Colonic mucosa (tissue), 4 donors: ENCODE data around the gene CAPN2. TPM values are rescaled to one million over a fixed set of nuclear protein-coding genes. Genes with fewer than 3 reads are reported as not detected.

Experiments
- DNase-seq: peaks from one replicate; pipeline ENCODE4 v3.0.0-alpha.2; 2020
- H3K27ac ChIP-seq: fragments of 200-600 bp; one replicate; pipeline ENCODE4 v1.8.0; 2021
- H3K27me3 ChIP-seq: fragments of 200-600 bp; one replicate; pipeline ENCODE4 v1.8.0; 2021
- H3K36me3 ChIP-seq: fragments of 200-600 bp; one replicate; pipeline ENCODE4 v1.8.0; 2021
- H3K4me1 ChIP-seq: fragments of 200-600 bp; one replicate; pipeline ENCODE4 v1.8.0; 2021; ENCODE audit warnings: mild to moderate bottlenecking
- H3K4me3 ChIP-seq: fragments of 200-600 bp; one replicate; pipeline ENCODE4 v1.8.0; 2021
- H3K9ac ChIP-seq, 2 donors: one replicate each; pipeline ENCODE4 v1.7.0; 2013; ENCODE audit warnings: control low read depth in 2 of 2, low read depth in 2 of 2, low read length in 2 of 2
- H3K9me3 ChIP-seq: fragments of 200-600 bp; one replicate; pipeline ENCODE4 v1.8.0; 2021
- intact Hi-C: fragments of 100-400 bp; cut with DNase I; formaldehyde crosslinking; loops from one replicate; pipeline ENCODE4 v1.14.1; 2022
- total RNA-seq, 2 donors: library from RNA; stranded (reverse); fragmentation: NEBNext Ultra II Directional in 1 of 2; extraction: Animal tissue kit (Norgen Biotek cat#: 25700) in 1 of 2; gene quantifications; one replicate each; pipeline ENCODE4 v1.2.1, GENCODE V29; 2021
- TF ChIP-seq, protein P1 (sequence below): fragments of 200-600 bp; IDR thresholded peaks from one replicate; pipeline ENCODE4 v1.8.0; 2022; ENCODE audit warnings: antibody characterized with exemption, mild to moderate bottlenecking
- donor health status: healthy.
- donor health status: DM: no; HTN: no; CAD: no.
- donor health status: DM: no; HTN: no; CAD: no.

The CAPN2 gene
- total RNA-seq, 2 donors from 2014 or later: 197 to 323 TPM

DNA sequence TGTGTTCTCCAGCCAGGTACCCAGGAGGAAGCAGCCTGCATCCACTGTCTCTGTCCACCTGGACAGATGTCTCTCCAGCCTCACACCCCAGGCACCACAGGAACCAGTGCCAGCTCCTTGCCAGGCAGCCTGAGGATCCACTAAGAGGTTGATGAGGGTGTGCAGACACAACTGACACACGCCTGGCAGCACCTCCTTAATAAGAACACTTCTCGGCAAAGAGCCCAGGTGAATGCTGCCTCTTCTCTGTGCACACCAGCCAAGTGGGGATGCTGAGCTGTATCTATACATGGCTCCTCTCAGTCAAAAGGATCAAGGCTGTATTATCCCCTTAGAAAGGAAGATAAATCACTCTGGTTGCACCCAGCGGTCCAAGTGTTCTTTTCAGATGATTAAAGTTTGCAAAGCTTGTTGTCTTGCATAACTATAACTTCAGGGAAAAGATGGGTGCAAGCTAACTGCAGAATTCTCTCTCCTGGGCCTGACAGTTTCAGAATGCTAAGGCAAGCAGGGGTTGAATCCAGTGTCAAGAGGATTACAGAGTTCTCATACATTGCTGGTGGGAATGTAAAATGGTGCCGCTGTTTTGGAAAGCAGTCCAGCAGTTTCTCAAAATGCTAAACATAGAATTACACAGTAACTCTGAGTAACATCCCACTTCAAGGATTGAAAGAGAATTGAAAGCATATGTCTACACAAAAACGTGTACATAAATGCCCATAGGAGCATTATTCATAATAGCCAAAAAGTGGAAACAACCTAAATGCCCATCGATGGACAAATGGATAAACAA, 43.1 kb upstream of the CAPN2 start:
- Histone ChIP-seq H3K9ac (no peak overlapping the region), H3K27ac (peak overlapping the region; percentile 50), H3K27me3 (no peaks in the 10 kb centered on the region), H3K9me3 (no peaks in the 10 kb centered on the region), H3K36me3 (no peaks in the 10 kb centered on the region), H3K4me1 (no peaks in the 10 kb centered on the region), H3K4me3 (no peak overlapping the region)
- no peak for DNase-seq
- TF ChIP-seq, protein P1, sequence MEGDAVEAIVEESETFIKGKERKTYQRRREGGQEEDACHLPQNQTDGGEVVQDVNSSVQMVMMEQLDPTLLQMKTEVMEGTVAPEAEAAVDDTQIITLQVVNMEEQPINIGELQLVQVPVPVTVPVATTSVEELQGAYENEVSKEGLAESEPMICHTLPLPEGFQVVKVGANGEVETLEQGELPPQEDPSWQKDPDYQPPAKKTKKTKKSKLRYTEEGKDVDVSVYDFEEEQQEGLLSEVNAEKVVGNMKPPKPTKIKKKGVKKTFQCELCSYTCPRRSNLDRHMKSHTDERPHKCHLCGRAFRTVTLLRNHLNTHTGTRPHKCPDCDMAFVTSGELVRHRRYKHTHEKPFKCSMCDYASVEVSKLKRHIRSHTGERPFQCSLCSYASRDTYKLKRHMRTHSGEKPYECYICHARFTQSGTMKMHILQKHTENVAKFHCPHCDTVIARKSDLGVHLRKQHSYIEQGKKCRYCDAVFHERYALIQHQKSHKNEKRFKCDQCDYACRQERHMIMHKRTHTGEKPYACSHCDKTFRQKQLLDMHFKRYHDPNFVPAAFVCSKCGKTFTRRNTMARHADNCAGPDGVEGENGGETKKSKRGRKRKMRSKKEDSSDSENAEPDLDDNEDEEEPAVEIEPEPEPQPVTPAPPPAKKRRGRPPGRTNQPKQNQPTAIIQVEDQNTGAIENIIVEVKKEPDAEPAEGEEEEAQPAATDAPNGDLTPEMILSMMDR: no peak
- intact Hi-C loops: no loop called here

DNA sequence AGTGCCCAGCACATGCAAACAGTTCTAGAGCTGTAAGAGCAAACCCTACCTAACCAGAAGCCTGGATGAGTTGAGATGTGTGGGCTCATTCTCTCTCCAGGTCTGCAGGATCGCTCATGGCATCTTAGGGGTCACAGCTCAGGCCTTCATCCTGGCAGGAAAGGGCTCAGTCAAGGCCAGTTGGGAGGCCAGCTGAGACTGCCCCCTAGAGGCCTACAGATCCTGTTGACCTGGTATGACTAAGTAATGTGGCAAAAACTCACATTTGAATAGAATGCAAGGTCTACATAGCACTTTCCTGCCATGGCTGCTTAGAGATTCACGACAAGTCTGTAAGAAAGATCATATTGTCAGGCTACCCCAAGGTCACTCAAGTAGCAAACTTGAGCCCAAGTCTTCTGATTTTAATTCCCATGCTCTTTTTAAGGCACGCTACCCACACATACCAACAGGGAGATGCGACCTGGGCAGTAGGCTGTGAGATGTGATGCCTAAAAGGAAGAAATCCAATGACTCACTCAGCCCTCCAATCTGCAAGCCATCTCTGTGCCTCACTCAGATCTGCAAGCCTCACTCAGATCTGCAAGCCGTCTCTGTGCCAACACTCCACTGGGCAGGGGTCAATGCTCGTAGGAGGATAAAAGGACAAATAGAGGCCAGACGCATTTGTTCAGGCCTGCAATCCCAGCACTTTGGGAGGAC, 41.7 kb upstream of the CAPN2 start:
- Histone ChIP-seq H3K27me3 (no peaks in the 10 kb centered on the region), H3K9me3 (no peaks in the 10 kb centered on the region), H3K4me3 (no peak overlapping the region), H3K4me1 (no peaks in the 10 kb centered on the region), H3K27ac (no peak overlapping the region), H3K36me3 (no peaks in the 10 kb centered on the region), H3K9ac (no peak overlapping the region)
- intact Hi-C loops: no loop called here
- TF ChIP-seq, protein P1: peak; percentile 55
- DNase-seq: peak; percentile 57

DNA sequence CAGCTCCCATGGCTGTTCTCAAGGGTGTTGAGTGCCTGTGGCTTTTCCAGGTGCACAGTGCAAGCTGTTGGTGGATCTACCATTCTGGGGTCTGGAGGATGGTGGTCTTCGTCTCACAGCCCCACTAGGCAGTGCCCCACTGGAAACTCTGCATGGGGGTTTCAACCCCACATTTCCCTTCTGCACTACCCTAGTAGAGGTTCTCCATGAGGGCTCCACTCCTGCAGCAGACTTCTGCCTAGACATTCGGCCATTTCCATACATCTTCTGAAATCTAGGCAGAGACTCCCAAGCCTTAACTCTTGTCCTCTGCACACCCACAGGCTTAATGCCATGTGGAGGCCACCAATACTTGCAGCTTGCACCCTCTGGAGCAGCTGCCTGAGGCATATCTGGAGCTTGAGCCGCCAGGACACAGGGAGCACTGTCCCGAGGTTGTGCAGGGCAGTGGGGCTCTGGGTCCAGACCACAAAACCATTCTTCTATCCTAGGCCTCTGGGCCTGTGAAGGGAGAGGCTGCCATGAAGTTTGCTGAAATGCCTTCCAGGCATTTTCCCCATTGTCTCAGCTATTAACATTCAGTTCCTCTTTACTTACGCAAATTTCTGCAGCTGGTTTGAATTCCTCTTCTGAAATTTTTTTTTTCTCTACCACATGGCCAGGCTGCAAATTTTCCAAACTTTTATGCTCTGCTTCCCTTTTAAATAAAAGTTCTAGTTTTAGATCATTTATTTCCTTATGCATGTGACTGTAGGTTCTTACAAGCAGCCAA, 38.0 kb upstream of the CAPN2 start:
- intact Hi-C loops: no loop called here
- Histone ChIP-seq H3K36me3 (no peaks in the 10 kb centered on the region), H3K4me3 (no peak overlapping the region), H3K27me3 (no peaks in the 10 kb centered on the region), H3K9ac (no peak overlapping the region), H3K4me1 (no peaks in the 10 kb centered on the region), H3K9me3 (no peaks in the 10 kb centered on the region), H3K27ac (no peak overlapping the region)
- DNase-seq: no peak
- TF ChIP-seq, protein P1: no peak

DNA sequence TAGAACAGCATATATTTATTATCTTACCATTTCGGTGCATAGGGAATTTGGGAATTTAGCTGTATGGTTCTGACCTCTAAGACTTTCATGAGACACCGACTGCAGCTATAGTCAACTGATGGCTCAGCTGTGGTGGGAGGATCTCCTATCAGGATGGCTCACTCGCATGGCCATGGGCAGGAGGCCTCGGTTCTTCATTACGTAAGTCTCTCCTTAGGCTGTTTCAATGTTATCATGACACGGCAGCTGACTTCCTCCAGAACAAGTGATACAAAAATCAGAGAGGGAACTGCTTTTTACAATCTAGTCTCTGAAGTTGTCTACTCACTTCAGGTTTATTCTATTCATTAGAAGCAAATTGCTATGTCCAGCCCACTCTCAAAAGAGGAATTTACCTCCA, 33.5 kb upstream of the CAPN2 start:
- Histone ChIP-seq H3K27me3 (no peaks in the 10 kb centered on the region), H3K4me1 (no peaks in the 10 kb centered on the region), H3K36me3 (no peaks in the 10 kb centered on the region), H3K27ac (no peak overlapping the region), H3K9me3 (no peaks in the 10 kb centered on the region), H3K4me3 (no peak overlapping the region), H3K9ac (no peak overlapping the region)
- TF ChIP-seq, protein P1: no peak
- DNase-seq: no peak
- intact Hi-C loops: no loop called here

DNA sequence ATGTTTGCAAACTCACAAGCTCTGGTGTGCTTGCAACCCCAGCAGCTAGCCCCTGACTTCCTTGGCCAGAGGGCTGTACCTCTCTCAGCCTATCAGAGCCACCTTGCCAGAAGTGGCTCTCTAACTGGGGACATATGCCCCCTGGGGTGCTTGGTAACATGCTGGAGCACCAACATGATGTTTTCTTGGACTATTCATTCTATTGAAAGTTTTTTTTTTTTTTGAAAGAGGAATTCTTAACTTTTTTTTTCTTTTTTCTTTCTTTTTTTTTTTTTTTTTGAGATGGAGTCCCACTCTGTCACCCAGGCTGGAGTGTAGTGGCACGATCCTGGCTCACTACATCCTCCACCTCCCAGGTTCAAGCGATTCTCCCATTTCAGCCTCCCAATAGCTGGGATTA, 32.2 kb upstream of the CAPN2 start:
- Histone ChIP-seq H3K27me3 (no peaks in the 10 kb centered on the region), H3K4me3 (no peak overlapping the region), H3K27ac (no peak overlapping the region), H3K9me3 (no peaks in the 10 kb centered on the region), H3K36me3 (no peaks in the 10 kb centered on the region), H3K4me1 (no peaks in the 10 kb centered on the region), H3K9ac (no peak overlapping the region)
- TF ChIP-seq, protein P1: no peak
- no peak for DNase-seq
- intact Hi-C loops: loop anchor here (5.0 kb wide), 1 partner anchor 148 kb away; no protein-coding TSS in a partner anchor
